Transverse colon (tissue), 4 donors: ENCODE measurements around the gene MATK. TPM values are rescaled to one million over a fixed set of nuclear protein-coding genes. Genes with fewer than 3 reads are reported as not detected.

Source experiments
- DNase-seq: peaks from one replicate; pipeline ENCODE4 v3.0.0-alpha.2; 2019
- H3K27ac ChIP-seq, 4 donors: fragments of 200-600 bp; sonication (generic); 2 replicates each; pipeline ENCODE4 v1.5.1; 2016 to 2018; ENCODE audit warnings: inconsistent platforms in 4 of 4
- H3K27me3 ChIP-seq: fragments of 200-600 bp; sonication (generic); 2 replicates; pipeline ENCODE4 v1.5.1; 2017; ENCODE audit warnings: inconsistent platforms
- H3K36me3 ChIP-seq, 4 donors: fragments of 200-600 bp; sonication (generic); 2 replicates each; pipeline ENCODE4 v1.5.1; 2017 to 2019; ENCODE audit warnings: inconsistent platforms in 4 of 4
- H3K4me1 ChIP-seq, 4 donors: fragments of 200-600 bp; sonication (generic); 2 replicates each; pipeline ENCODE4 v1.5.1; 2017 to 2020; ENCODE audit warnings: inconsistent platforms in 4 of 4
- H3K4me3 ChIP-seq, 4 donors: fragments of 200-600 bp; sonication (generic); 1 replicate in 1 of 4; 2 replicates in 3 of 4; pipeline versions ENCODE4 v1.5.1 to v1.6.1; 2017 to 2019; ENCODE audit warnings: inconsistent platforms in 4 of 4
- H3K9me3 ChIP-seq, 2 donors: fragments of 200-600 bp; sonication (generic); 2 replicates each; pipeline ENCODE4 v1.5.1; 2017 to 2019; ENCODE audit warnings: inconsistent platforms in 2 of 2
- EP300 ChIP-seq: sonication (generic); formaldehyde crosslinking; IDR thresholded peaks from one replicate; pipeline ENCODE4 v1.6.1; 2017; ENCODE audit warnings: antibody characterized with exemption, low read depth
- POLR2A ChIP-seq: fragments of 450-650 bp; IDR thresholded peaks from one replicate; pipeline ENCODE4 v1.6.1; 2016; ENCODE audit warnings: antibody characterized with exemption, mild to moderate bottlenecking, moderate library complexity
- POLR2AphosphoS5 ChIP-seq, 3 donors: sonication (generic); formaldehyde crosslinking; IDR thresholded peaks; one replicate each; pipeline ENCODE4 v1.6.1; 2016; ENCODE audit warnings: antibody characterized with exemption in 3 of 3
- WGBS, 2 donors: methylation state at CpG; one replicate each; pipeline ENCODE4 v1.1.5; 2018; ENCODE audit warnings: low coverage in 1 of 2; 5-methylcytosine and 5-hydroxymethylcytosine counted together
- in situ Hi-C, 4 donors: fragments of 200-750 bp; cut with MboI; loops; one replicate each; pipeline versions ENCODE4 v1.15.0 to v1.15.1; 2017; ENCODE audit warnings: low sequenced_read_pairs in 3 of 4, low pct_ligation_motif_present in 1 of 4, low pct_unique_long_range_greater_than_20kb in 1 of 4
- intact Hi-C: fragments of 100-400 bp; cut with DNase I; formaldehyde crosslinking; loops from one replicate; pipeline ENCODE4 v1.15.1; 2023; ENCODE audit warnings: low total_unique reads
- total RNA-seq, 4 donors: library from RNA; depleted of rRNA; stranded (reverse); fragments of >200 nt; gene quantifications; one replicate each; pipeline ENCODE4 v1.1.0, GENCODE V29; 2016
- TF ChIP-seq, protein P1 (sequence below), 5 experiments: fragments of 200-600 bp in 3 of 5; fragments of 450-650 bp in 2 of 5; sonication (generic) in 3 of 5; IDR thresholded peaks; 1 replicate in 2 of 5; 2 replicates in 3 of 5; pipeline ENCODE4 v1.5.1; 2016 to 2017; ENCODE audit warnings: antibody characterized with exemption in 5 of 5, inconsistent platforms in 3 of 5, mild to moderate bottlenecking in 2 of 5, moderate library complexity in 1 of 5

The MATK gene, protein sequence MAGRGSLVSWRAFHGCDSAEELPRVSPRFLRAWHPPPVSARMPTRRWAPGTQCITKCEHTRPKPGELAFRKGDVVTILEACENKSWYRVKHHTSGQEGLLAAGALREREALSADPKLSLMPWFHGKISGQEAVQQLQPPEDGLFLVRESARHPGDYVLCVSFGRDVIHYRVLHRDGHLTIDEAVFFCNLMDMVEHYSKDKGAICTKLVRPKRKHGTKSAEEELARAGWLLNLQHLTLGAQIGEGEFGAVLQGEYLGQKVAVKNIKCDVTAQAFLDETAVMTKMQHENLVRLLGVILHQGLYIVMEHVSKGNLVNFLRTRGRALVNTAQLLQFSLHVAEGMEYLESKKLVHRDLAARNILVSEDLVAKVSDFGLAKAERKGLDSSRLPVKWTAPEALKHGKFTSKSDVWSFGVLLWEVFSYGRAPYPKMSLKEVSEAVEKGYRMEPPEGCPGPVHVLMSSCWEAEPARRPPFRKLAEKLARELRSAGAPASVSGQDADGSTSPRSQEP
- total RNA-seq: 1 to 10 TPM in 2 of 4 donors, under 1 TPM in 1, not detected in 1; 0.60 to 6.1 (median 2.9) TPM

DNA sequence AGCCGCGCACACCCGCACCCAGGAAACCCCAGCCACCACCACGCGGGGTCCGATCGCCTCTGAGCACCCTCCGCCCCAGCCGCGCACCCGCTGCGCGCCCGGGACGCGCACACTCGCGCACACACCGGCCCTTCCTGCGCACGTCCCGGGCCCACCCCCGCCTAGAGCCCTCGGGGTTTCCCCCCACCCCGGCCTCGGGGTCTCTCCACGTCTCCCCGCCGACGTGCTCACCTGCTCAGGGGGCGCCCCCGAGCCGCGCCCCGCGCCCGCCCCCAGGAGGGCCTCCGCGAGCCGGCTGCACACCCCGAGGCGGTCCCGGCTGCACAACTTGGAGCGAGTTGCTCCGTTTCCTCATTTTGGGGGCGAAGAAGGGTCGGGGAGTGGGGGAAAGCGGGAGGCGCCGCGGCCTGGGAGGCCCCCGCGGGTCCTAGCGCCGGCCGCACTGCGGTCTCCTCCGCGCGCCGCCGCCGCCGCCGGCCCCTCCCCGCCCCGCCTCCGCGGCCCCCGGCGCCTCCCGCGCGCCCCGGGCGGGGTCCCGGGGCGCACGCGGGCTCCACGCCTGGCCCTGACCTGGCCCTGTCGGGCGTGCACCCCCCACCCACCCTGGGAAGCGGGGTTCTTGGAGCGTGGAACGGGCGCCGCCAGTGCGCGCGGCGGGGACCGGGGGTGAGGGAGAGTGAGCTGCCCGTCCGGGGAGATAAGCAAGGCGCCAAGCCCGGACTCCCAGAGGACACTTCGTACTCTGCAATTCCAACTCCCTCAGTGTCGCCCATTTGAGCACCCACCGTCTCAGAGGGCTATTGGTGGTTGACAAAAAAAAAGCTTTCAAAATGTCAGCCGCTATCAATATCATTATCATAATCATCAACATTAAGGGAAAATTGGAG, at the start of gene MATK:
Gene MATK (minus strand): TSS at position 444 of the 887 bp plus-strand sequence. CDS start 1,246 bp downstream, outside the sequence.
- Histone ChIP-seq H3K27me3 (peaks cover 40% of the 10 kb centered on the region), H3K4me1 (peaks cover 0 to 8% (median 0%) of the 10 kb centered on the region in 4 donors), H3K36me3 (no peaks in the 10 kb centered on the region), H3K4me3 (peak within 1 kb of the TSS in 3 of 4 donors; percentile 4 to 36 (median 24)), H3K9me3 (peaks cover 13 to 14% of the 10 kb centered on the region in 2 donors), H3K27ac (peak within 1 kb of the TSS in 1 of 4 donors; percentile 20)
- TF ChIP-seq POLR2A (no peak), POLR2AphosphoS5 (IDR thresholded peaks at IDR 0.05) (no peak), EP300 (no peak)
- TF ChIP-seq, protein P1, sequence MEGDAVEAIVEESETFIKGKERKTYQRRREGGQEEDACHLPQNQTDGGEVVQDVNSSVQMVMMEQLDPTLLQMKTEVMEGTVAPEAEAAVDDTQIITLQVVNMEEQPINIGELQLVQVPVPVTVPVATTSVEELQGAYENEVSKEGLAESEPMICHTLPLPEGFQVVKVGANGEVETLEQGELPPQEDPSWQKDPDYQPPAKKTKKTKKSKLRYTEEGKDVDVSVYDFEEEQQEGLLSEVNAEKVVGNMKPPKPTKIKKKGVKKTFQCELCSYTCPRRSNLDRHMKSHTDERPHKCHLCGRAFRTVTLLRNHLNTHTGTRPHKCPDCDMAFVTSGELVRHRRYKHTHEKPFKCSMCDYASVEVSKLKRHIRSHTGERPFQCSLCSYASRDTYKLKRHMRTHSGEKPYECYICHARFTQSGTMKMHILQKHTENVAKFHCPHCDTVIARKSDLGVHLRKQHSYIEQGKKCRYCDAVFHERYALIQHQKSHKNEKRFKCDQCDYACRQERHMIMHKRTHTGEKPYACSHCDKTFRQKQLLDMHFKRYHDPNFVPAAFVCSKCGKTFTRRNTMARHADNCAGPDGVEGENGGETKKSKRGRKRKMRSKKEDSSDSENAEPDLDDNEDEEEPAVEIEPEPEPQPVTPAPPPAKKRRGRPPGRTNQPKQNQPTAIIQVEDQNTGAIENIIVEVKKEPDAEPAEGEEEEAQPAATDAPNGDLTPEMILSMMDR (IDR thresholded peaks at IDR 0.05): no peak
- in situ Hi-C loops: no loop called here
- no peak for DNase-seq
- intact Hi-C loops: no loop called here
- 10 to 60% methylated on average over 2 to 60 of the region's 101 CpGs for WGBS, 2 donors

DNA sequence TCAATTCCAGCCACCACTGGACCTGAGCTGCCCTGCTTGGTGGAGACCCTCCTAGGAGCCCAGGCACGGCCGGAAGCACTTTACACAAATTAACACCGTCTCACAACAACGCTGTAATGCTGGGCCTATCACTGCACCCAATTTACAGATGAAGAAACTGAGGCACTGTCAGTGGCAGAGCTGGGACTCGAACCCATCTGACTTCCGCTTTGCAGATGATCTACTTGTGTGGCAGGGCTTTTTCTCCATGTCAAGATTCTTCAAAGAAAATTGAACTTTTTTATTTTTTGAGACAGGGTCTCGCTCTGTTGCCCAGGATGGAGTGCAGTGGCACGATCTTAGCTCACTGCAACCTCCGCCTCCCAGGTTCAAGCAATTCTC, 48.9 kb upstream of the MATK start:
- no peak overlapping the region for H3K4me3 ChIP-seq
- H3K27me3 ChIP-seq: peaks cover 6% of the 10 kb centered on the region
- DNase-seq: no peak
- TF ChIP-seq, protein P1 (IDR thresholded peaks at IDR 0.05): no peak
- TF ChIP-seq EP300 (no peak), POLR2A (no peak), POLR2AphosphoS5 (IDR thresholded peaks at IDR 0.05) (no peak)
- no peaks in the 10 kb centered on the region for H3K9me3 ChIP-seq
- no peaks in the 10 kb centered on the region for H3K36me3 ChIP-seq
- in situ Hi-C loops (loop anchor here in 1 of 4 donors (25.0 kb wide), 1 partner anchor 377 kb away; no protein-coding TSS in a partner anchor), intact Hi-C loops (no loop called here)
- no peaks in the 10 kb centered on the region for H3K4me1 ChIP-seq
- no peak overlapping the region for H3K27ac ChIP-seq
- WGBS, 2 donors: 96% methylated on average over 9 of the region's 9 CpGs; no CpG with 5 or more reads in 1 of the 2 donors

DNA sequence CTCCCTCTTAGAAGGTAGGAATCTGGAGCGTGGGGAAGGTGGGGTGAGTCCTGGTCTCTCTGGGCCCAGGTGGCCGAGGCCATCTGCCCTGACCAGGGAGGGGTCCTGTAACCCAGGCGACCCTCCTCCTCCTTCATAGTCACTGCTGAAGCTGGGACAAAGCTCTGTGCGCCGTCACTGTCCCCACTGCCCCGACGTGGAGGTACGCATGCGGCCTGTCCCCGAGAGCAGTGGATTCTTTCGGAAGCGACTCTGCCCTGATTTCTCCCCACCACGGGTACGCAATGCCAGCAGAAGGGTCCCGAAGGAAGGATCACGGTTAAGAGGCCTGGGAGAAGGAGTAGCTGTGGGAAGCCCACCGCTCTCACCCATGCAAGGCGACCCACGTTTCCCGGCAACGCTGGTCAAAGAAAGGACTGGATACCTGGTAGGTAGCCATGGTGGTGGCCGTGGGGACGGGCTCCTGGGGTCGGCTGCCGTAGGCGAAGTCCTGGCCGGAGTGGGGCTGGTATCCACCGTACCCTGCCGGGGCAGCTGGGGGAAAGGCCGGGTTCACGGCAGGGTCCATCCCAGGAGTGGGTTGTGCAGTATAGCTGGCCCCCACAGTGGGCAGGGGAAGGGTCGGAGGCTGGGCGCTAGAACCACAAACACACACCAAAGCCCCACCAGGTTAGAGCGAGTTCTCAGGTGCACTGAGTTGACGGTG, 48.3 kb upstream of the MATK start:
- Histone ChIP-seq H3K27ac (no peak overlapping the region), H3K27me3 (peaks cover 6% of the 10 kb centered on the region), H3K4me3 (no peak overlapping the region), H3K9me3 (no peaks in the 10 kb centered on the region), H3K36me3 (no peaks in the 10 kb centered on the region), H3K4me1 (no peaks in the 10 kb centered on the region)
- intact Hi-C loops: no loop called here
- no peak for DNase-seq
- TF ChIP-seq POLR2A: no peak
- TF ChIP-seq EP300: no peak
- TF ChIP-seq, protein P1 (IDR thresholded peaks at IDR 0.05): no peak
- no peak for TF ChIP-seq POLR2AphosphoS5 (IDR thresholded peaks at IDR 0.05)
- in situ Hi-C loops: loop anchor here in 1 of 4 donors (25.0 kb wide), 1 partner anchor 378 kb away; no protein-coding TSS in a partner anchor
- 90% methylated on average over 35 of the region's 35 CpGs; no CpG with 5 or more reads in 1 of the 2 donors for WGBS, 2 donors
